ENCODE measurements around the gene SRBD1. TPM values are rescaled to one million over a fixed set of nuclear protein-coding genes. Genes with fewer than 3 reads are reported as not detected.
A peak's percentile ranks its signal among the peaks of the same experiment; 100 is the strongest.

The SRBD1 gene
- total RNA-seq, 1 donor from 2014 or later = 19.3 TPM

DNA sequence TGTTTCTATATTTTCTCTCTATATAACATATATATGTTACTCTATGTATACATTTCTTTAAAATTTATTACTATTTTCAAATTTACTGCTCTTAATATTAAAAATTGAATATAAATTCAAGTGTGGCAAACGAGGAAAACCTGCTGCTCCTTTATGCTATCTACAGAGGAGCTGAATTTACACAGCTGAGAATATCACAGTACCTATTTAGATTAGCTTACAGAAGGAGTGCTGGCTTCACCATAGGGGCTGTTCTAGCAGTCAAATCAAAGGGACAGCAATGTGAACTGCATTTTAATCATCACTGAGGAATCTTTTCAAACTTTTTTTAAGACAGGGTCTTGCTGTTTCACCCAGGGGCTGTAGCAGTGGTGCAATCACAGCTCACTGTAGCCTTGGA, 213.8 kb downstream of the SRBD1 start:
- no peaks in the 10 kb centered on the region for H3K36me3 Mint-ChIP-seq
- no peaks in the 10 kb centered on the region for H3K27me3 Mint-ChIP-seq (ENCODE audit: low read depth)
- no peak overlapping the region for H3K27ac Mint-ChIP-seq
- no peaks in the 10 kb centered on the region for H3K9me3 Mint-ChIP-seq
- no peak for DNase-seq (ENCODE audit: low spot score in 2 of 2, unreplicated experiment in 2 of 2)
- TF ChIP-seq, protein P1, sequence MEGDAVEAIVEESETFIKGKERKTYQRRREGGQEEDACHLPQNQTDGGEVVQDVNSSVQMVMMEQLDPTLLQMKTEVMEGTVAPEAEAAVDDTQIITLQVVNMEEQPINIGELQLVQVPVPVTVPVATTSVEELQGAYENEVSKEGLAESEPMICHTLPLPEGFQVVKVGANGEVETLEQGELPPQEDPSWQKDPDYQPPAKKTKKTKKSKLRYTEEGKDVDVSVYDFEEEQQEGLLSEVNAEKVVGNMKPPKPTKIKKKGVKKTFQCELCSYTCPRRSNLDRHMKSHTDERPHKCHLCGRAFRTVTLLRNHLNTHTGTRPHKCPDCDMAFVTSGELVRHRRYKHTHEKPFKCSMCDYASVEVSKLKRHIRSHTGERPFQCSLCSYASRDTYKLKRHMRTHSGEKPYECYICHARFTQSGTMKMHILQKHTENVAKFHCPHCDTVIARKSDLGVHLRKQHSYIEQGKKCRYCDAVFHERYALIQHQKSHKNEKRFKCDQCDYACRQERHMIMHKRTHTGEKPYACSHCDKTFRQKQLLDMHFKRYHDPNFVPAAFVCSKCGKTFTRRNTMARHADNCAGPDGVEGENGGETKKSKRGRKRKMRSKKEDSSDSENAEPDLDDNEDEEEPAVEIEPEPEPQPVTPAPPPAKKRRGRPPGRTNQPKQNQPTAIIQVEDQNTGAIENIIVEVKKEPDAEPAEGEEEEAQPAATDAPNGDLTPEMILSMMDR (IDR thresholded peaks at IDR 0.05; ENCODE audit: unreplicated experiment) = no peak
- H3K4me3 Mint-ChIP-seq = no peak overlapping the region
- peaks cover 15% of the 10 kb centered on the region for H3K4me1 Mint-ChIP-seq

DNA sequence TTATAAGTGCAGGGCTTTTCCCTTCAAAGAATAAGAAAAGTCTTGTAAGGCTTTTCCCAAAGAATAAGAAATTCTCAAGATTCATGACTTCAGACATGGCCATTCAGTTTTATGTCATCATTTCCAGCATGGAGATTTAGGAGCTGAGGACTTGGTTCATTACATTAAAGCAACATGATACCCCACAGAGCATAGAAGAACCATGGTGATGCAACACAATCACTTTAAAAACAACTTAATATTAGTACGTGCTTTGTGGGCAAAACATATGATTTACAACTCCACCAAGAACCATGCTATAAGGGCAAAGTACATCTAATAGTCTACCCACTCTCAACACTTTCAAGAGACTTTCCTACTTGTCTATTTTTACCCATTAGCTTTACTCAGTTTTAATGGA, 214.4 kb downstream of the SRBD1 start:
- Mint-ChIP-seq H3K4me1 (peaks cover 22% of the 10 kb centered on the region), H3K9me3 (no peaks in the 10 kb centered on the region), H3K27me3 (ENCODE audit: low read depth) (no peaks in the 10 kb centered on the region), H3K4me3 (no peak overlapping the region), H3K36me3 (no peaks in the 10 kb centered on the region), H3K27ac (no peak overlapping the region)
- TF ChIP-seq, protein P1 (IDR thresholded peaks at IDR 0.05; ENCODE audit: unreplicated experiment) = no peak
- no peak for DNase-seq (ENCODE audit: low spot score in 2 of 2, unreplicated experiment in 2 of 2)

DNA sequence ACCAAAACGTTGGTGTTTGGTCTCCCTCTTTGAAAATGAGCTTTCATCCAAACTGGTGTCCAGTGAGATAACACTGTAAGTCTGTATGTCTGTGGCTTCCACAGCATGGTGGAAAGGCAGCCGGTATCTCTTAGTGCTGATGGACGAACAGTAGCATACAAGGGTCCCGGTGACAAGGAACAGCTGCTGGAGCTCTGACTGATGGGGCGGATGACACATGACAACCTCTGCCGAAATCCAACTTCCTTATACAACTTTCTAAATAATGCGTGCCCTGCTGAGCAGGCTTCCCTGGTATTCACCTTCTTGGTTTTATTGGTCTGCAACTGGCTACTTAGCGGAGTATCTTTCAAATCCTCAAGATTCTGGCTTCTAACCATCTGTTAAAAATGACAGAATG, 216.2 kb downstream of the SRBD1 start:
- Mint-ChIP-seq H3K4me1 (peaks cover 34% of the 10 kb centered on the region), H3K27ac (no peak overlapping the region)
- TF ChIP-seq, protein P1 (IDR thresholded peaks at IDR 0.05; ENCODE audit: unreplicated experiment) = no peak

DNA sequence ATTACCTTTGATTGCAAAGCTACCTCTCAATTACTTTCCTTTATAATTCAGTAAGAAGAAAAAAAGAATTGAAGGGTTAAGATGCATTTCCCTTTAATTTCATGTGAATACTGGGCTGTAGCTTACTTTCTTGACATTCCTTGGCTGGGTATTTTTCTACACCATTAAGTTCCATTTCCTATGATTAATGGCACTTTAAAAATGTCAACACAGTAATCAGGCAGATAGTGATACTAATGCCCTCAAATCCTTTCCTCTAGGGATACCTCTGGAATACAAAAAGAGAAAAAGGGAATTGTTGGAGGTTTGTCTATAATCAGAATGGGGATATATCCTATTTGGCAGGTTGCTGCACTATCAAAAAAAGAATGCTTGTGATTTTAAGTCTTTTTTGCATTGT, 216.9 kb downstream of the SRBD1 start:
- H3K4me3 Mint-ChIP-seq = no peak overlapping the region
- H3K36me3 Mint-ChIP-seq = peaks cover 4% of the 10 kb centered on the region
- no peak for DNase-seq (ENCODE audit: low spot score in 2 of 2, unreplicated experiment in 2 of 2)
- no peaks in the 10 kb centered on the region for H3K27me3 Mint-ChIP-seq (ENCODE audit: low read depth)
- H3K4me1 Mint-ChIP-seq = peaks cover 34% of the 10 kb centered on the region
- no peak overlapping the region for H3K27ac Mint-ChIP-seq
- H3K9me3 Mint-ChIP-seq = no peaks in the 10 kb centered on the region
- TF ChIP-seq, protein P1 (IDR thresholded peaks at IDR 0.05; ENCODE audit: unreplicated experiment) = no peak

More for the DNA sequence above, 216.2 kb downstream of the SRBD1 start:
- H3K36me3 Mint-ChIP-seq = no peaks in the 10 kb centered on the region
- H3K4me3 Mint-ChIP-seq = no peak overlapping the region
- no peak for DNase-seq (ENCODE audit: low spot score in 2 of 2, unreplicated experiment in 2 of 2)
- no peaks in the 10 kb centered on the region for H3K9me3 Mint-ChIP-seq
- no peaks in the 10 kb centered on the region for H3K27me3 Mint-ChIP-seq (ENCODE audit: low read depth)

DNA sequence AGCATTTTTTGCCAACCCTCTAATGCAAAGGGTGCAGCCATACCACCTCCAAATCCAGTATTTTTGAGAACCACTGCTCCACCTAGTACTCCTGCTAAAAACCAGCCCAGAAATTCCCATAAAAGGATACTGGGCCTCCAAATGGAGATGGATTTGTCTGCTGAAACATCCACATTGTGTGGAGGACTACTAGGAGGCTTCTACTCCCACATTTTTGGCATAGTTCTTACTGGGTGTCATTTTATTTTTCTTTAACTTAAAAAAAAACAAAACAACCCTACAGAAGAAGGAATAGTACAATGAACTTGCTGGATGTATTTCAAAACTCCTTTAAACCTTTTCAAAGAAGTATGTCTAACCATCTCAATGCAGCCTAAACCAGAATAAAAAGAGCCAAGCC, 219.2 kb downstream of the SRBD1 start:
- no peak overlapping the region for H3K27ac Mint-ChIP-seq
- DNase-seq (ENCODE audit: low spot score in 2 of 2, unreplicated experiment in 2 of 2) = no peak
- H3K9me3 Mint-ChIP-seq = no peaks in the 10 kb centered on the region
- H3K36me3 Mint-ChIP-seq = peaks cover 17% of the 10 kb centered on the region
- H3K4me1 Mint-ChIP-seq = peaks cover 34% of the 10 kb centered on the region
- TF ChIP-seq, protein P1 (IDR thresholded peaks at IDR 0.05; ENCODE audit: unreplicated experiment) = no peak
- no peak overlapping the region for H3K4me3 Mint-ChIP-seq
- H3K27me3 Mint-ChIP-seq (ENCODE audit: low read depth) = no peaks in the 10 kb centered on the region

DNA sequence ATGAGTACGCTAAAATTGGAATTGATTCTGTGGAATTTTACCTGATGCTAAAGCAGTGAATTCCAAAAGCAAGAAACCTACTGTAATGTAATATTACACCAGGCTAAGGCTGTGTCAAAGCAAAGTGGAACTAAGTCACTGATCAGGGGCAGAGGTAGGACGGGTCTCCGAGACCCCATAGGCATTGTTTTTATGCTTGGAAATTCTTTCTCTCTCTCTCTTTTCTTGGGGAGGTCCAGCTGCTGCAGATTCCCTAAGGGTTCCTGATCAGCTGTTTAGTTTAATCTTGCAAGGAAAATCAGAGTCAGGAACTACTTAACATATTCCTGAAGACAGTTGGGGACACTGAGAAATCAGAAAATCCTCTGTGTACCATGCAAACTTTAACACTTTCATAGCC, 220.2 kb downstream of the SRBD1 start:
- Mint-ChIP-seq H3K27me3 (ENCODE audit: low read depth) (no peaks in the 10 kb centered on the region), H3K36me3 (peaks cover 17% of the 10 kb centered on the region), H3K4me3 (no peak overlapping the region), H3K9me3 (no peaks in the 10 kb centered on the region), H3K4me1 (peaks cover 34% of the 10 kb centered on the region), H3K27ac (peak overlapping the region; percentile 13)
- DNase-seq (ENCODE audit: low spot score in 2 of 2, unreplicated experiment in 2 of 2) = no peak
- TF ChIP-seq, protein P1 (IDR thresholded peaks at IDR 0.05; ENCODE audit: unreplicated experiment) = no peak

All from mesothelial cell of epicardium (in vitro differentiated cells).